D341Med (cell line): ENCODE measurements around the gene RNF13.
A peak's percentile ranks its signal among the peaks of the same experiment; 100 is the strongest.
"Not testable (repeated sequence)": the region's sequence is repeated elsewhere in the genome, so short reads cannot be mapped to it uniquely, and the experiment has no call there.

Source experiments
- DNase-seq: peaks from one replicate; pipeline ENCODE4 v3.0.0; 2012; ENCODE audit warnings: low spot score

The RNF13 gene

DNA sequence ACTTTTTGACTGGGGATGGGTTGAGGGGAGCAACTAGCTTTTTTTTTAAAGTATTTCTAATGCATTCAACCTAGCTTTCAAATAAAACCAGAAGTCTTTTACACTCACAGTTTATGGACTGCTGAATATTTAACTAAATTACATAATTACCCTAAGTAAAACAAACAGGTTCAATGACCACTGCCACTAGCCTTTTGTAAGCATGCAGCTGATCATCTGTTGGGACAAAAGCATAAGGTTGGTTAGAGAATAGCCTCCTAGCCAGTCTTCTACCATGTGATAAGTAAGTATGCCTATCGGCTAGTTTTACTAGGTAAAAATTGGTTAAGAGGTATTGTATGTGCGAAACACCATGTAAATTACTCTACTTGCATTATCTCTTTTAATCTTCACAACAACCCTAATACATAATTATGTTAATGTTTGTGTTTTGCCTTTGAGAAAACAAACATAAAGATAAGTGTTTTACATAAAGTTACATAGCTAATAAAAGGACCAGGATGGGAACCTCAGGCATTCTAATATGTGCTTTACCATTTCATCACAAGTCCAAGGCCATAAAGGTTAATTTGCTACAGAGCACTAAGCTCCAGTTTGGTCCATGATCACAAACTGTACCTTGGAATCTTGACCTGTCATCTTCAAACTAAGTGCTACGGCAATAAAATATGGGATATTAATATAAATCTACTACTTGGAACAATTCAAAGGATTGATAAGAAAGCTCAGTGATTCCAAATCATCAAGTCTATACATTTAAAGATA lies 144.5 kb downstream of the RNF13 start:
- no peak for DNase-seq

GRCh38 chr3:149958171-149958796 lies 145.3 kb downstream of the RNF13 start:
- DNase-seq = no peak

- no peak for DNase-seq
Observed at GRCh38 chr3:149959443-149959842, 146.4 kb downstream of the RNF13 start.

DNA sequence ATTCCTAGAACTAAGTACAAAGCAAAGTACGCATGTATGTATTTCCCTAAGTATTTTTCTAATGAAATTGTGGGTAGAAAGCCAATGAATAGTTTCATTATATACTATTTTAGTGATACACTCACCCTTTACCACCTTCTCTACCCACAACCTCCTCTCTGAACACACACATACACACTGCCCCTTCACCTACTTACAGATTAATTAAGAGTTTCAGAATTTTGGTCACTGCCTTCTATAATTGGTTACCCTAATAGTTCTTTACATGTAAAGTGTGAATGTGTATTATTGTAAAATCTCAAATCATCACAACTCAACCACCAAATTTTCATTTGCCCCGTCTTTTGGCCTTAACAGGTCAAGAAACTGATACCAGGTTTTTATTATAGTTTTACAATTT lies 150.5 kb downstream of the RNF13 start:
- DNase-seq = no peak

DNA sequence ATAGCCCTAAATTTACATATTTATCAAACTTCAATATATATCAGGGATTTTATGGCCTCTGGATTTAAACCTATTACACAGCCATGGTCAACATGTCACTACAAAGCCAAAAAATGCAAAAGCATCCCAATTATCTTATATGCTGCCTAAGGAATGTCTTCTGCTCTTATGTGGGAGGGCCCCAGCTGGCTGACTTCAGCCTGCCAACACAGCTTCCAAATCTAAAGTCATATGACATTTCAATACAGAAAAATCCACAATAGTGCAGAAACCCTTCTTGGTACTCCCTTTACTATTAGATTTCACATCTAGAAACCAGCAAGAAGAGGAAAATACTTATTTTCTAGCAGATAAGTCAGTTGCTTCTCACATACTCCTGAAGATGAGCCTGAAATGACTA lies 151.3 kb downstream of the RNF13 start:
- no peak for DNase-seq

DNA sequence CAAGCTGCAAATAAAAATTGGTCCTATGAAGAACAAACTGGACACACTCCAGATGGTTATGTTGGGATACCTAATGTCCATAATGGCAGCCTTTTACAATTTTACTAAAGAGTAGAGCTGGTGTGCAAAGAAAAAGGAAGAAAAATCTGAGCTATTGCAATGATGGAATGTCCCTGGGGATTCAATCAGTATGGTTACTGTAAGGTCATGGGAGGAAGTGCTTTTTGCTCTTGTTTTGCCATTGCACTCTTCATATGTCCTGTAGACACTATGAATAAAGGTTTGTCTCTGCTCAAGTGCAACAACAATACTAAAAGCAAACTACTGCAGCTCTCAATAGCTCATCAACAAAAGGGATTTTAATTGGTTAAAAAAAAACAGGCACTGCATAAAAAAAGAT lies 152.3 kb downstream of the RNF13 start:
- DNase-seq = no peak

DNA sequence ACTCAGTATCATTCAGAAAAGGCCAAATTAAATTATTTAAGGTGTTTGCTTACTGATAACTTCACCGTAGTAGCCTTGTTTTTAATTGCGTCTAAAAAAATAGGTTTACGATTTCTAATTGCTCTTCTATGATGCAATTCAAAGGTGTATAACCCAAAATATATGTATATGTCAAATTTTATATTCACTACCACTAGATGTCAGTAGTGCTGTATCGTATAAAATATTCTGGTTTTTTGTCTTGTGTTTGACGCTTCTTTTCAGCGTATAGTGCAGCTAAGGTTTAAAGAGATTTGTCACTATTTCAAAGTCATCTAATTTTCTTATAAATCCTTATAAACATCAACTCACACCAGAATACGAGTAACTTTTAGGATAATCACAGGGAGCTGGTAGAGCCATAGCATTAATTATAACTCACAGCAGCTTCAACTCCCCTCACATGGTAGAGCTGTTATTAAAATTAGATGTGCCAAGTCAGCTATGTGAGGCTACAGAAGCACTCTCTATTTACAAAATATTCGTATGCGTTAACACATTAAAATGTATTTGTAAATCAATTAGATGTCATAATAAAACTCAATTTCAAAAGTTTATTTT lies 154.2 kb downstream of the RNF13 start:
- DNase-seq = no peak

- no peak for DNase-seq
Observed at GRCh38 chr3:149968216-149968615, 155.2 kb downstream of the RNF13 start.

DNA sequence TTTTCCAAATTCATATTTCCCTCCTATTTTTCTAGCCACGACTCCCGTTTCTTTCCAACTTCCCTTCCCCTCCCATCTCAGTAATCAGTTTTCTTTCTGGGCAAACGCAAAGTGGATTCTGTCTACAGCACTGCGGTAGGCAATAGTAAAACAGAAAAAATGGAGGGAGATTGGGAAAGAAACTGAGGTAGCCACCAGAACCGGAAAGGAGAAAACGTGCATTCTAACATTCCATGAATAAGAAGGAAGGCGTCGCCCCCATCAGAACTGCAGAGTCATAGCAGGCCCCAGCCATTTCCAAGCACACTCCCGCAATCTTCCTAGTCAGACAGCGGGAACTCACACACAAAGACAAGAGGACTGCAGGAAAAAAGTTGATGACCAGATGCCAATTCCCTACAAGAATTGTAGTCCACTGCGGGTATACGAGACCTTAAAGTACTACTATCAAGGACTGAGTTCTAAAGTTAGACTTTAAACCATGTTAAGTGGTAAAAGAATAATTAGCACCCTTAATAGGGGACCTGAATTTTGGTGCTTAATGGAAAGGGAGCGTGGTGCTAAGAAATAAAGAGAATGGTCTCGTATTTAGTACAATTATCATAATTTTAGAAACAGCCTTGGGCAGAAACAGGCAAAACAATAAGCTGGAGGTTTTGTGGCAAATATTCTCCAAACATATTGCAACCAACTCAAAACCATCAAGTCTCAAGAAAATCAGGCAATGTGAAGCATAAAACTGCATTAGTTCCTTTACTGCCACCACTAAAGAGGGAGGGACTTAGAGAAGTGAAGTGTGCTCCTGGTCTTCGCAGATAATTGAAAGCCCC lies 156.3 kb downstream of the RNF13 start:
- peak; percentile 59 for DNase-seq

DNA sequence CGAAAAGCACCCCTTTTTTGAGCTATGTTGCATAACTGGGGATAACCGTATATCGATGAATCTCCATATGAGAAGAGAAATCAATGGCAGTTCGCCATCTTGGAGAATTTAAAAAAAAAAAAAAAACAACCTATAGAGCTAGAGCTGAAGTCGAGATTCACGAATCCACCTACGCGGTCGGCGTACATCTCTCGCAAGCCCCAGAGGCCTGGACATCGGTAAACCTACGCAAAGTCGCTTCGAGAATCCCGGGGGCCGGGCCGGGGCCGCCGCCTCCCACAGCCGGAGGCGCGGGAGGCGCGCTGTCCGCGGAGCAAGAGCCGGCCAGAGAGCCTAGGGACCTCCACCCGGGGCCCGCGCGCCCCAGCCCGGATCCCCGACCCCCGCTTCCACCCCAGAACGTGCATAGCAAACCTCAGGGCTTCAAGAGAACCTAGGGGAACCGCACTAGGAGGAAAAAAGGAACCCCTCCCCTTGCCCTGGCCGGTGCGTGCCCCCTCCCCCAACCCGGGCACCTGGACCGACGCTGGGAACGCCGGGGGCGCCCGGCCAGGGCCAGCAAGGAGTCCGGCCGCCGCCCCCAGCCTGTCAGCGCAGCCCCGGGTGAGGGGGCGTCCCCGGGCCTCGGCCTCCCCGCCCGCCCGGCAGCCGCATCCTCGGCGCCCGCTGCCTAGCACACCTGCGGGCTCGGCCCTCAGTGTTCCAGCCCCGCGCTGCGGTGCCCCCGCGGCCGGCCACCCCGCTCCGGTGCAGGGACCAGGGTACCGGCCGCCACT lies 157.1 kb downstream of the RNF13 start:
- DNase-seq = peak; percentile 77

- peak; percentile 89 for DNase-seq
Observed at GRCh38 chr3:149970716-149971402, 157.8 kb downstream of the RNF13 start, which contains the start of gene PFN2. PFN2 (minus strand) TSS chr3:149970895; CDS start chr3:149970856, 39 bp downstream.

DNA sequence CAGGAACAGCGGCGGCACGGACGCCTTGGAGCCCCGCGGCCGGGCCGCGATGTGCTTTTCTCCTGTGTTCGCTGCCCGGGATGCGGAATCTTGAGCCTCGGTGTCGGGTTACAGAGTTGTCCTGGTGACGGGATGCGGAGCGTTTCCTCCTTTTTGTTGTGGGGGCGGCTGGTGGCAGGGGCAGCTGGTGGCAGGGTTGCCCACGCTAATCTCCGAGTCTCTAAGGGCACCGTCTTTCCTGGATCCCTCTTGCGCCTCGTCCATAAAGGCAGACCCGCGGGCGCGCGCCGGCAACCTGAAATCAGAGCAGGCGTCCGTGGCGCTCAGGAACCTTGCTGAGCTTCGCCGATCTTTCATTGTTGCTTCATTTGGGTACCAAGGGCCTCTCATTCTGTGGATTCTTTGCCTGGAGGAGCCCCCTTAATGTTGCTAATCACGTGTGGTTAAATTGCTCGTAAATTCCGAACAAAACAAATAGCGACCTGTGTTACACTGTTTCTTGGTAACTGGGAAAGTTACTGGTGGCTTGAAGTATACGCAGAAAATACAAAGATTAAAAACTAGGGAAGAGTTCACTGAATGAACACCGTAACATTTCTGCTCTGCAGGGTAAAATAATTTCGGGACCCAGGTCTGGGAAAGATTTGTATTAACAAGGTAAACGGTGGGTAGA lies 158.5 kb downstream of the RNF13 start:
- DNase-seq = peak; percentile 85

DNA sequence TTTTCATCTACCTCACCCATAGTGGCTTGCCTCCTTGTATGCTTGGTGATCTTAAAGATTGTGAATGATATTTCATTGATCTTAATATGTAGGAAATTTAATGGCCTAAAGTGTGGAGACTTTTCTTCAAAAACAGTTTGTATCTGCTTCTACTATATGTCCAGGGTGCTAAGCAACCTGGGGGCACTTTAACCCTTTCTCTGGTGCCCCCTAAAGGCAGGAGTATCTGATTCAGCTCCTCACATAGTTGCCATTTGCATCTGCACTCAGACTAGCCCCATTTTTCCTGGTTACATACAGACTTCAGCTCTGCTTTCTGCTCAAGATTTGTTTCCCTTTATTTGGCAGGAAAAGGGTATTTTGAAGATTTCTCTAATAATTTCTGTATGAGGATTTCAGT lies 162.9 kb downstream of the RNF13 start:
- DNase-seq = no peak

GRCh38 chr3:149977386-149977785 lies 164.4 kb downstream of the RNF13 start:
- no peak for DNase-seq

GRCh38 chr3:149981979-149982378 lies 169.0 kb downstream of the RNF13 start:
- DNase-seq = not testable (repeated sequence)

DNA sequence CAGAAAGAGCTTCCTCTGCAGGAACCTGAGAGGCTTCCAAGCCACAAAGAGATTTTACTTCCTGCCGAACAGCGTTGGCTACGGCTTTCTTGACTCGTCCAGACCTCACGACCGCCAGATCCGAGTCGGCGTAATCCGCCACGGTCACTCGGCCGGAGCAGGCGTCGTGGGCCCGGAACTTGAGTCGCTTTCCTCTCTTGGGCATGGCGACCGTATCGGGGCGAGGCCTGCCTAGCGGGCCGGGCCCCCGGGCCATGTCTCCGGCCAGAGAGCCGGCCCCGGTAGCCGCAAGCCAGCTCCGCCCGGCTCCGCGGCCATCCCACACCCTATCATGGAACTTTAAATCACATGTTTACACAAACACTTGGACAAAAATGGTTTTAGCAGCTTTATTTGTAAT lies 170.0 kb downstream of the RNF13 start:
- DNase-seq = not testable (repeated sequence)

GRCh38 chr3:149983628-149984027 lies 170.6 kb downstream of the RNF13 start:
- no peak for DNase-seq

GRCh38 chr3:149989307-149989706 lies 176.3 kb downstream of the RNF13 start:
- DNase-seq = no peak

- no peak for DNase-seq
Observed at GRCh38 chr3:149990423-149990948, 177.5 kb downstream of the RNF13 start.

DNA sequence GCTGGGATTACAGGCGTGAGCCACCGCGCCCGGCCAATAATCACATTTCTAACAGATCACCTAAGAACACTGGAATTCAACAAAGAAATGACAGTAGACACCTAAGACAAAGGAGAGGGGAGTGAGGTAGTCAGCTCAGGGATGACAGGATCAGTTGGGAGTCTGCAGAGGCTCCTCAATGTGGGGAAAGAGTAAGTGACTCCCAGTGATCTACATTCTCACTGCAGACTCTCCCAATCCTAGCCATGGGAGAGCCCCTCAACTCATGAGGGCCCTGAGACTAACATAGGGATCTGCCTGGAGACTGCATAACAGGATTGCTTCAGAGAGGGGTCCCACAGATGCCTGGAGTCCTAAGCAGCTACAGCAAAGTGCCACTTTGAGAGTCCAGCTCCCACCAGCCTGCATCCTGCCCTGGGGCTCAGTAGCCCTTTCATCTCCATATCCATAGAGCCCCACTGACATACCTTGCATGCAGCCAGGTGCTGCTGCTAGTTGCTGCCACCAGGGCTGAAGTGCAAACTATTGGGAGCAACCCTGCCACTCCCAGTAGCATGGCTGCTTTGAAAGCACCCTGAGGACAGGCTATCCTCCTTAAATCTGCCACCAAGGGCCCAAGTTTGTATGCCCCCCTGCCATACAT lies 179.5 kb downstream of the RNF13 start:
- DNase-seq = no peak
